ENCODE measurements around the gene PIK3AP1.
"Not testable (repeated sequence)": the region's sequence is repeated elsewhere in the genome, so short reads cannot be mapped to it uniquely, and the experiment has no call there.

PIK3AP1 gene

GRCh38 chr10:96720422-96721206, at the start of gene PIK3AP1:
PIK3AP1 (minus strand) TSS chr10:96720514; CDS start chr10:96720394, 120 bp downstream.
- DNase-seq = no peak

GRCh38 chr10:96768136-96768535, 47.8 kb upstream of the PIK3AP1 start:
- no peak for DNase-seq

GRCh38 chr10:96767611-96768010, 47.3 kb upstream of the PIK3AP1 start:
- DNase-seq = no peak

- no peak for DNase-seq
Measured at GRCh38 chr10:96765406-96766240, 45.3 kb upstream of the PIK3AP1 start.

GRCh38 chr10:96764425-96765060, 44.2 kb upstream of the PIK3AP1 start:
- no peak for DNase-seq

- no peak for DNase-seq
Measured at GRCh38 chr10:96758423-96758822, 38.1 kb upstream of the PIK3AP1 start.

- no peak for DNase-seq
Measured at GRCh38 chr10:96756111-96756903, 36.0 kb upstream of the PIK3AP1 start.

- DNase-seq = no peak
Measured at GRCh38 chr10:96753956-96754355, 33.6 kb upstream of the PIK3AP1 start.

GRCh38 chr10:96752375-96752774, 32.1 kb upstream of the PIK3AP1 start:
- no peak for DNase-seq

- not testable (repeated sequence) for DNase-seq
Measured at GRCh38 chr10:96750316-96750715, 30.0 kb upstream of the PIK3AP1 start.

GRCh38 chr10:96747734-96748550, 27.6 kb upstream of the PIK3AP1 start:
- DNase-seq = no peak

GRCh38 chr10:96746503-96746902, 26.2 kb upstream of the PIK3AP1 start:
- no peak for DNase-seq

GRCh38 chr10:96745950-96746349, 25.6 kb upstream of the PIK3AP1 start:
- no peak for DNase-seq

- DNase-seq = no peak
Measured at GRCh38 chr10:96743988-96744585, 23.8 kb upstream of the PIK3AP1 start.

- DNase-seq = not testable (repeated sequence)
Measured at GRCh38 chr10:96741557-96741956, 21.2 kb upstream of the PIK3AP1 start.

GRCh38 chr10:96740579-96741281, 20.4 kb upstream of the PIK3AP1 start:
- DNase-seq = no peak

- DNase-seq = no peak
Measured at GRCh38 chr10:96740141-96740540, 19.8 kb upstream of the PIK3AP1 start.

- not testable (repeated sequence) for DNase-seq
Measured at GRCh38 chr10:96737307-96737902, 17.1 kb upstream of the PIK3AP1 start.

GRCh38 chr10:96724621-96725020, 4.3 kb upstream of the PIK3AP1 start:
- no peak for DNase-seq

- DNase-seq = no peak
Measured at GRCh38 chr10:96721207-96721572, 876 bp upstream of the PIK3AP1 start.

All from cerebellar nuclear complex (tissue), 1 donor.